Epithelial cell of esophagus (primary cell): ENCODE data around the gene DOCK4.

ENCODE experiments used
- DNase-seq: peaks from one replicate; pipeline ENCODE4 v3.0.0; 2010; ENCODE audit warnings: low read depth
- H3K4me3 ChIP-seq: 2 replicates; pipeline ENCODE4 v1.5.1; 2011; ENCODE audit warnings: mild to moderate bottlenecking, low read length, control low read depth
- TF ChIP-seq, protein P1 (sequence below): IDR thresholded peaks from 2 replicates; pipeline ENCODE4 v1.5.1; 2011; ENCODE audit warnings: low read depth, mild to moderate bottlenecking, low read length, control low read depth, inconsistent platforms; ENCODE audit not compliant: insufficient read depth; ENCODE audit errors: missing control alignments

The DOCK4 gene

GRCh38 chr7:112223310-112223709 lies 17.1 kb upstream of the DOCK4 start:
- DNase-seq = no peak
- H3K4me3 ChIP-seq = no peak overlapping the region
- TF ChIP-seq, protein P1, sequence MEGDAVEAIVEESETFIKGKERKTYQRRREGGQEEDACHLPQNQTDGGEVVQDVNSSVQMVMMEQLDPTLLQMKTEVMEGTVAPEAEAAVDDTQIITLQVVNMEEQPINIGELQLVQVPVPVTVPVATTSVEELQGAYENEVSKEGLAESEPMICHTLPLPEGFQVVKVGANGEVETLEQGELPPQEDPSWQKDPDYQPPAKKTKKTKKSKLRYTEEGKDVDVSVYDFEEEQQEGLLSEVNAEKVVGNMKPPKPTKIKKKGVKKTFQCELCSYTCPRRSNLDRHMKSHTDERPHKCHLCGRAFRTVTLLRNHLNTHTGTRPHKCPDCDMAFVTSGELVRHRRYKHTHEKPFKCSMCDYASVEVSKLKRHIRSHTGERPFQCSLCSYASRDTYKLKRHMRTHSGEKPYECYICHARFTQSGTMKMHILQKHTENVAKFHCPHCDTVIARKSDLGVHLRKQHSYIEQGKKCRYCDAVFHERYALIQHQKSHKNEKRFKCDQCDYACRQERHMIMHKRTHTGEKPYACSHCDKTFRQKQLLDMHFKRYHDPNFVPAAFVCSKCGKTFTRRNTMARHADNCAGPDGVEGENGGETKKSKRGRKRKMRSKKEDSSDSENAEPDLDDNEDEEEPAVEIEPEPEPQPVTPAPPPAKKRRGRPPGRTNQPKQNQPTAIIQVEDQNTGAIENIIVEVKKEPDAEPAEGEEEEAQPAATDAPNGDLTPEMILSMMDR = no peak

DNA sequence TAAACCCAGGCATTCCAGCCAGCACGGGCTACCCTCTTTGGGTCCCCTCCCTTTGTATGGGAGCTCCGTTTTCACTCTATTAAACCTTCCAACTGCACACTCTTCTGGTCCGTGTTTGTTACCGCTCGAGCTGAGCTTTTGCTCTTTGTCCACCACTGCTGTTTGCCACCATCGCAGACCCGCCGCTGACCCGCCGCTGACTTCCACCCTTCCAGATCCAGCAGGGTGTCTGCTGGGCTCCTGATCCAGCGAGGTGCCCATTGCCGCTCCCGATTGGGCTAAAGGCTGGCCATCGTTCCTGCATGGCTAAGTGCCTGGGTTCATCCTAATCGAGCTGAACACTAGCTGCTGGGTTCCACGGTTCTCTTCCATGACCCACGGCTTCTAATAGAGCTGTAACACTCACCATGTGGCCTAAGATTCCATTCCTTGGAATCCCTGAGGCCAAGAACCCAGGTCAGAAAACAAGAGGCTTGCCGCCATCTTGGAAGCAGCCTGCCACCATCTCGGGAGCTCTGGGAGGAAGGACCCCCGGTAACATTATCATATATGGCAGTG lies 14.8 kb upstream of the DOCK4 start:
- DNase-seq = no peak
- no peak overlapping the region for H3K4me3 ChIP-seq
- TF ChIP-seq, protein P1 = no peak

GRCh38 chr7:112215787-112216186 lies 9.6 kb upstream of the DOCK4 start:
- no peak for DNase-seq
- H3K4me3 ChIP-seq = no peak overlapping the region
- TF ChIP-seq, protein P1 = no peak

DNA sequence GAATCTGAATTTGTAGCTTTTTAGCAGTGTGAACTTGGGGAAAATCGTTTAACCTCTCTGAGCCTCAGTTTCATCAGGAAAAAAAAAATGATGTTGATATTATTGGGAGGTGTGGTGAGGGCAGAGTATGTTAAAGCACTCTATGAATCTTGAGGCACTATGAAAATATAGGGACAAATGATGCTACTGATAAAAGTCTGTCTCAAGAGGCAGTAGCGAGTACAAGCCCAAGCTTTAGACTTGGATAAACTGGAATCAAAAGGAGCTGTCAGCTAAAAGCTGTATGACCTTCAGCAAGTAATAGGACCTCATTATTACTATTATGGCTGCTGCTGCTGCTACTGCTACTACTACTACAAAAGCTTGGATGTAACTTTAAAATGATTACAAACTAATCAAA lies 8.7 kb upstream of the DOCK4 start:
- TF ChIP-seq, protein P1 = no peak
- DNase-seq = no peak
- H3K4me3 ChIP-seq = no peak overlapping the region

DNA sequence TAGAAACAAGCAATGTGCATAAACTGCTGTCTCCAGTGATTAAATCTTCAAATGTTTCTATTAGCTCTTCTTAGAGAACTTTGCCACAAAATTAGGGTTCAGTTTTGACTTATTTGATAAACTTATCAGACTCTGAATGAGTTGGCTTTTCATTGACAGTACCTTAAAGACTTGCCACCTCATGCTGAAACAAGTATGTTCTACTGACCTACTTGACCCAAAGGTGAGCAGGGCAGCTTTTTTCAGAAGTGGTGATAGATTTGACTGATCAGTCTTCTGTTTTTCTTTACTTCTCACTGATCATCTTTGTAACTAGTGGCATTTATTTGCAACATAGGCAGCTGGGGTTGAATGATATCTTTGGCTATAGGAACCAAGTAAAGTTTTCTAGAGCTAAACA lies 8.1 kb upstream of the DOCK4 start:
- DNase-seq = no peak

GRCh38 chr7:112213735-112214134 lies 7.5 kb upstream of the DOCK4 start:
- TF ChIP-seq, protein P1 = no peak
- no peak overlapping the region for H3K4me3 ChIP-seq
- DNase-seq = no peak

More for the DNA sequence above, 8.1 kb upstream of the DOCK4 start:
- TF ChIP-seq, protein P1 = no peak
- H3K4me3 ChIP-seq = no peak overlapping the region

GRCh38 chr7:112212571-112212970 lies 6.4 kb upstream of the DOCK4 start:
- no peak for DNase-seq
- TF ChIP-seq, protein P1 = no peak
- H3K4me3 ChIP-seq = no peak overlapping the region
